ENCODE data around the gene SPATA20. TPM values are rescaled to one million over a fixed set of nuclear protein-coding genes. Genes with fewer than 3 reads are reported as not detected.

The SPATA20 gene
- total RNA-seq, 1 experiment from 2014 or later: 23.1 TPM

GRCh38 chr17:50577451-50577954, 30.5 kb downstream of the SPATA20 start:
- DNase-seq (ENCODE audit: low read depth): no peak

DNA sequence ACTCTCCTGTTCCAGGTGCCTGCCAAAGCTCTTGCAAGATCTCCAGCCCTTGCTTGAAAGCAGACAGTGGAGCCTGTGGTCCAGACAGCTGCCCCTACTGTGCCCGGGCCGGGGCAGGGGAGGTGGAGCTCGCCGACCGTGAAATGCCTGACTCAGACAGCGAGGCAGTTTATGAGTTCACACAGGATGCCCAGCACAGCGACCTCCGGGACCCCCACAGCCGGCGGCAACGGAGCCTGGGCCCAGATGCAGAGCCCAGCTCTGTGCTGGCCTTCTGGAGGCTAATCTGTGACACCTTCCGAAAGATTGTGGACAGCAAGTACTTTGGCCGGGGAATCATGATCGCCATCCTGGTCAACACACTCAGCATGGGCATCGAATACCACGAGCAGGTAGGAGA, 31.2 kb downstream of the SPATA20 start:
- DNase-seq (ENCODE audit: low read depth): no peak

DNA sequence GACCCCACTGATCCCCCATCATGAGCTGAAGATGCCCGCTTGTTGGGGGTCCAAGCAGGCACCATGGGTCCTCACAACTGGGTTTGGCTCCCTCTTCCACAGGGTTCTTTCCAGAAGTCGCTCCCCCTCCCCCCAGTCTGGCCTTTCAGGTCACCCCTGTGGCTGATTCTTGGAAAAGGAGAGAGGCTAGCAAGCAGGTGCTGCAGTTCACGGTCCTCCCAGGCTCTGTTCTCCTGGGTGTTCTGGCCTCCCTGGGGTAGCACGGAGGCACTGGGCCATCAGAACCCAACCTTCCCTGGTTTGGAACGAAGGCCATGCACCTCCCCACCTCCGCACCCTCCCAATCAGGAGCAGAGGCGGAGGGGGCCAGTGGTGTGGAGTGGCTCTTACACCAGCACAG, 32.4 kb downstream of the SPATA20 start:
- DNase-seq (ENCODE audit: low read depth): no peak

- no peak for DNase-seq (ENCODE audit: low read depth)
Measured at GRCh38 chr17:50580646-50581045, 33.7 kb downstream of the SPATA20 start.

GRCh38 chr17:50581316-50581715, 34.3 kb downstream of the SPATA20 start:
- DNase-seq (ENCODE audit: low read depth): no peak

DNA sequence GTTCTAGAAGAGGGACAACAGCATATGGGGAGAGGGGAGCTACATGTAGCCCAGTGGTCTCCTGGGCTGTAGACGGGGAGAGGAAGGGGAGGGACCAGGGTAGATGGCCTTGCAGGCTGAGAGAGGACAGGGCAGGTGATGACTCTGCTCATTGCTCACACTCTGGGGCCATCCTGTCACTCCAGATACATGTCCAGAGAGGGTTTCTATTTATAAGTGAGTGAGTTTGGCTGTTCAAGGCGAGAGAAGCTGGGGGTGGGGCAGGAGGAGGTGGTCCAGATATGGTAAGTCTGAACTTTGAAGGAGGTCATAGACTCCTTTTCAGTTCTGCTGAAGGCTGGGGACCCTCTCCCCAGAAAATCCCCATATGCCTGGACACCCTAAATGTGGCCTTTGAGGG, 35.8 kb downstream of the SPATA20 start:
- DNase-seq (ENCODE audit: low read depth): no peak

GRCh38 chr17:50583641-50584040, 36.7 kb downstream of the SPATA20 start:
- no peak for DNase-seq (ENCODE audit: low read depth)

DNA sequence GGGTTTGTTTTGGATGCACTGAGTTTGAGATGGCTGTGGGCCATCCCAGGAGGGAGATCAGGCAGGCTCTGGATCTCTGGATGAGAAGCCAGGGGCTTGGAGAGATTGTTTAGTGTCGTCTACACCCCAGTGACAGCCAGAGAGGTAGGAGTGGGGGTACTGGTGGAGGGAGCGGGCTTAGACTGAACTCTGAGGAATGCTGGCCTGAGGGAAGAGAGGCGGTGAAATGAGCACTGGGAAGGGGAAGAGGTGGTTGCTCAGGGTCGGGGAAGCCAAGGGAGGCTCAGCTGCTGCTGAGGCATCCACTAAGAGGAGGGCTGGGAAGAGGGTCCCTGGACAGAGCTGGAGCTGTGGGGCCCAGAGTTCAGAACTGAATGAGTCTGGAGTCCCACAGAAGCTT, 37.1 kb downstream of the SPATA20 start:
- no peak for DNase-seq (ENCODE audit: low read depth)

DNA sequence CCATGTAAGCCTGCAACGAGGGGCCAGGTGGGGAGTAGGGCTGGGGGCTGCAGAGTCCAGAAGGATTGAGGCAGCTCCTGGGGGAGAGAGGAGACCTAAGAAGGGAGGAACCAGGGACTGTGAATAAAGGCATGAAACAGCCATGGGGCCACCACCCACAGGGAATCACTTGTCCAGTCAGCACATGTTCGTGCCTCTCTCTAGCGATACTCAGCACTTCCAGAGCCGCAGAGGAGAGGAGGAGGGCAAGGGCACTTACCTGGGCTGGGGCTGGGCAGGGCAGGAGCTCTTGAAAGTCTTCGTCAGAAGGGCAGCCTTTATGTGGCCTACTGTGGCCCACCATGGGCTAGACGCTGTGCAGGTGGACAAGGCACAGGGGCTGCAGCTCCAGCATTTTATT, 37.8 kb downstream of the SPATA20 start:
- no peak for DNase-seq (ENCODE audit: low read depth)

DNA sequence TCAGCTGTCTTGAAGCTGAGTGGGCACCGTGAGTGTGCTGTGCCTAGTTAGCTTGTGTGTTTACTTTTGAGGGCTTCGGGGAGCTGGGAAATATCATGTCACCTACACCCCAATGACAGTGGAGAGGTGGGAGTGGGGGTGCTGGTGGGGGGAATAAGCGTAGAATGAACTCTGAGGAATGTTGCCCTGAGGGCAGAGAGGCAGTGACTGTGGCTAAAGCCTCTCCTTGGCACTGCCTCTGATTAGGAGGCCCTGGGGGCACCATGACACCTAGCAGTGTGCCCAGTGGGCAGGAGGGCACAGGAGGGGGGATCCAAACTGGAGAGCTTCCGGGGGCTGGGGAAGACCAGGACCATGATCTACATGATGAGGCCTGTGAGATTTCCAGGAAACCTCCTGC, 38.4 kb downstream of the SPATA20 start:
- DNase-seq (ENCODE audit: low read depth): peak; percentile 57

DNA sequence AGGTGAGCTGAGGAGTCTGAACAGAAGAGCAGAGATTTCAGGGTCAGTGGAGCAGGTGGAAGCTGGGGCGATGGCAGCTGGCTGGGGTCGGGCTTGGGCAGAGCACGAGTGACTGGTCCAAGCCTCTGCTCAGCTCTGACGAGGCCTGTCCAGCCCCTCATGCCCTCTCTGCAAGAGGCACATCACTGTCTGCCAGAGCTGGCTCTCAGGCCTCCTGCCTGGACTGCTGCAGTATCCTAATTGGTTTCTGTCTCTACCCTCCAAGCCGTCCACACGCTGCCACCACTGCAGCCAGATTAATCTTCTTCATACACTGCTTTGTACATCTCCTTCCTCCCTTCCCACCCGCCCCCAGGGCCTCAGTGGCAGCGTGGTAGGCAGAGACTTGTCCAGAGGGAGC, 38.9 kb downstream of the SPATA20 start:
- DNase-seq (ENCODE audit: low read depth): no peak

DNA sequence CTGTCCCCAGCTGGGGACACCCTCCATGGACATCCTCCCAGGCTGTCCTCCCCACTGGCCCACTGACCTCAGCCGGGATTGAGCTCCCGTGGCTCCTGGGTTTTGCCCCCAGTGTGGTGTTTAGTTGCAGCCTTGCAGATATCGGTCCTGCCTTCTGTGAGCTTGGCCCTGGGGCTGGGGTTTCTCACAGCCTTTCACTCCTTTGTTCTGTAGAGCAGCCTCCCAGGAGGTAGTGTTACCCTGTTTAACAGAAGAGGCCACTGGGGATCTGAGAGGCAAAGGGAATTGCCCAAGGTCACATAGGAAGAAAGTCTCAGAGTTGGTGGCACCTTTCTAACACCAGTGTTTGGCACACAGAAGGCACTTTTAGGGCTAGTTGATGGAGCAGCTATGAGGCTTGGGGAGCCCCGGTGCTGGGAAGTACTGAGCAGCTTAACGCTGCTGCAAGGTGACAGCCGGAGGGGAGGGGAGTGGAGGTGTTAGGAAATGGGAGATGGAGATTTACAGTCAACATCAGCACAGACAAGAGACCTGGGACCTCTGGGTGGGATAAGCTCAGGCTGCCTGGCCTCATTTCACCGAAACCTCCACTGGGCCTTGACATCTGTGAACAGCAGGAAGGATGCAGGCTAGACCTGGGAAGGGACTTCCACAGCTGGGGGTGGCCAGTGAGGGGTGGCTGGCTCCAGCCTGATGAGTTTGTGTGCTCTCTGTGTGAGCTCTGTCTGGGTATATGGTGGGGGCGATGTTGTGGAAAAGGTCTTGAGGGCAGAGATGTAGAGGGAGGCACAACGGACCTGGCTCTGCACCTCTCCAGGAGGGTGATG, 39.7 kb downstream of the SPATA20 start:
- DNase-seq (ENCODE audit: low read depth): no peak

- no peak for DNase-seq (ENCODE audit: low read depth)
Measured at GRCh38 chr17:50587571-50587970, 40.6 kb downstream of the SPATA20 start.

DNA sequence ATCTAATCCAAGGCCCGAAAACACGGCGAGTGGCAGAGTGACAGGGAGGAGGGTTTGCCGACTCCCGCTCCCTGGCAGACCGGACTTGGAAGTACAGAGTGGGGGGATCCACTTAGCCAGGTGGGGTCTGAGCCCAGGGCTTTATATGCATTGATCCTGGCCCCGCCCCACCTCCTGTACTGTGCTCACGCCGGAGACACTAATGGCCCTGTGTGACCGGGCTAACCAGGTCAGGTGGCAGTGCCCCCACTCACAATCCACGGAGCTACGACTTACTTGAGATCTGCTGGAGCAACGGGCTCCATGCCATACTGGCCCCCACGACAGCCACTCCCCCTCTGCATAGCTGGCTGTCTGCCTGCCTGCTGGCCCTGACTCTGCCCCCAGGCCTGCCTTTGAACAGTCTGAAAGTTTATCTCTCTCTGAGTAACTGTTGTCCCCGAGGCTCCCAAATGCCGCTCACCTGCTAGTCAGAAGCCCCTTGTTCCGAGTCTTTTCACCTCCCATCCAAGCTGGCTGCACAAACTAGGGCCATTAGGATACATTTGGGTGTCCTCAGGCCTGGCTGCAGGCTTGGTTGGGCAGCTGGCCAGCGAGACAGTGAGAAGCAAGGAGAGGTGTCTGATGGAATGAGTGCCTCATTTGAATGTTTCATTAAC, 41.5 kb downstream of the SPATA20 start:
- no peak for DNase-seq (ENCODE audit: low read depth)

GRCh38 chr17:50589095-50589705, 42.2 kb downstream of the SPATA20 start:
- no peak for DNase-seq (ENCODE audit: low read depth)

GRCh38 chr17:50590946-50591737, 44.2 kb downstream of the SPATA20 start:
- no peak for DNase-seq (ENCODE audit: low read depth)

GRCh38 chr17:50593321-50593720, 46.3 kb downstream of the SPATA20 start:
- DNase-seq (ENCODE audit: low read depth): peak; percentile 45

- no peak for DNase-seq (ENCODE audit: low read depth)
Measured at GRCh38 chr17:50594128-50594823, 47.3 kb downstream of the SPATA20 start.

GRCh38 chr17:50594892-50595291, 47.9 kb downstream of the SPATA20 start:
- no peak for DNase-seq (ENCODE audit: low read depth)

- no peak for DNase-seq (ENCODE audit: low read depth)
Measured at GRCh38 chr17:50596191-50597037, 49.4 kb downstream of the SPATA20 start.

All from M059J (cell line).